ENCODE measurements around the gene ITGBL1. TPM values are rescaled to one million over a fixed set of nuclear protein-coding genes. Genes with fewer than 3 reads are reported as not detected.

ITGBL1 gene
- total and polyA plus RNA-seq, 2 of the 13 experiments (the other 11 are each of a cell fraction or from before 2014, with no cell fraction given) = 0.02 TPM; not detected in 1

DNA sequence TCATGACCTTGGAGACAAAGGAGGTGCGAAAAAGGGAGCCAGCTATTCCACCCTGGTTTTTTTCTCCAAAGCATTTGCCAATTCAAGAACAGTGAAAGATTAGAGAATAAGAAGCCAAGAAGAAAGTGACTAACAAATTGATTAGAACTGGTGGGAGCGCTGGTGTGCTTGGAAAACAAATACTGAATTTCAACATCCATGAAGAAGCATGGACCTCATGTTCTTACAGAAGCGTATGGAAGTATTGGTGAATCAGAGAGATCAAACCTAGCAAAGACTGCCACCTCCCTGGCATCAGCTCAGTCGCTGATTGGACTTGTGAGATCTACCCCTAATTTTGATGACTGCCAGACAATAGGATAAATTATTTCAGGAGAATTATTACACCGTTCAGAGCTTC is 195.3 kb downstream of the ITGBL1 start:
- Histone ChIP-seq H4K20me1 (ENCODE audit: insufficient read depth, low read length) (no peaks in the 10 kb centered on the region), H3K79me2 (ENCODE audit: insufficient read depth, low read length) (no peaks in the 10 kb centered on the region), H2AFZ (ENCODE audit: low read length) (no peak overlapping the region), H3K9me3 (ENCODE audit: low read length) (0 out of 2 replicates have a peak, but pooled peaks cover 4% of the 10 kb centered on the region), H3K4me1 (ENCODE audit: insufficient read depth, low read length) (no peaks in the 10 kb centered on the region), H3K27ac (ENCODE audit: extremely low read length, insufficient read depth, low read length) (no peak overlapping the region), H3K27me3 (ENCODE audit: control insufficient read depth in 1 of 2, insufficient read depth in 2 of 2, low read length in 2 of 2) (no peaks in the 10 kb centered on the region), H3K4me2 (ENCODE audit: low read depth, low read length) (no peak overlapping the region), H3K9ac (ENCODE audit: insufficient read depth, low read depth, low read length) (no peak overlapping the region), H3K4me3 (replicated peaks in 1 of 3; ENCODE audit: insufficient read depth in 1 of 3, low read depth in 2 of 3, low read length in 3 of 3) (no peak overlapping the region), H3K36me3 (replicated peaks in 1 of 2; ENCODE audit: control insufficient read depth in 1 of 2, insufficient read depth in 2 of 2, low read length in 2 of 2) (no peaks in the 10 kb centered on the region)
- intact Hi-C loops (cut with micrococcal nuclease; ENCODE audit: unreplicated experiment) = no loop called here
- ChIA-PET POLR2A (no interaction called here), CTCF (ENCODE audit: low intra/inter-chr PET ratio, low total read pairs) (no interaction called here)
- BruUV-seq (replicated peaks) = no TSS peak
- in situ Hi-C loops (cut with HindIII; ENCODE audit: extremely low pct_ligation_motif_present, low pct_unique_long_range_greater_than_20kb) = no loop called here
- ATAC-seq = no peak
- 12% methylated on average over 5 of the region's 5 CpGs for WGBS (ENCODE audit: low lambda C conversion rate)
- no peak for DNase-seq (ENCODE audit: low spot score)
- TF ChIP-seq, protein P1, sequence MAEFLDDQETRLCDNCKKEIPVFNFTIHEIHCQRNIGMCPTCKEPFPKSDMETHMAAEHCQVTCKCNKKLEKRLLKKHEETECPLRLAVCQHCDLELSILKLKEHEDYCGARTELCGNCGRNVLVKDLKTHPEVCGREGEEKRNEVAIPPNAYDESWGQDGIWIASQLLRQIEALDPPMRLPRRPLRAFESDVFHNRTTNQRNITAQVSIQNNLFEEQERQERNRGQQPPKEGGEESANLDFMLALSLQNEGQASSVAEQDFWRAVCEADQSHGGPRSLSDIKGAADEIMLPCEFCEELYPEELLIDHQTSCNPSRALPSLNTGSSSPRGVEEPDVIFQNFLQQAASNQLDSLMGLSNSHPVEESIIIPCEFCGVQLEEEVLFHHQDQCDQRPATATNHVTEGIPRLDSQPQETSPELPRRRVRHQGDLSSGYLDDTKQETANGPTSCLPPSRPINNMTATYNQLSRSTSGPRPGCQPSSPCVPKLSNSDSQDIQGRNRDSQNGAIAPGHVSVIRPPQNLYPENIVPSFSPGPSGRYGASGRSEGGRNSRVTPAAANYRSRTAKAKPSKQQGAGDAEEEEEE (CRISPR knock-in tag; IDR thresholded peaks at IDR 0.05; ENCODE audit: borderline replicate concordance) = no peak
- TF ChIP-seq ZC3H4 (CRISPR knock-in tag; IDR thresholded peaks at IDR 0.05; ENCODE audit: borderline replicate concordance) (no peak), YY1 (IDR thresholded peaks at IDR 0.05; ENCODE audit: insufficient read depth, insufficient replicate concordance, low read depth, low read length) (no peak), CC2D1A (CRISPR knock-in tag; IDR thresholded peaks at IDR 0.05) (no peak), ZNF577 (CRISPR knock-in tag; IDR thresholded peaks at IDR 0.05; ENCODE audit: borderline replicate concordance, low read depth) (no peak), DMAP1 (CRISPR knock-in tag; IDR thresholded peaks at IDR 0.05) (no peak)
- TF ChIP-seq, protein P2, sequence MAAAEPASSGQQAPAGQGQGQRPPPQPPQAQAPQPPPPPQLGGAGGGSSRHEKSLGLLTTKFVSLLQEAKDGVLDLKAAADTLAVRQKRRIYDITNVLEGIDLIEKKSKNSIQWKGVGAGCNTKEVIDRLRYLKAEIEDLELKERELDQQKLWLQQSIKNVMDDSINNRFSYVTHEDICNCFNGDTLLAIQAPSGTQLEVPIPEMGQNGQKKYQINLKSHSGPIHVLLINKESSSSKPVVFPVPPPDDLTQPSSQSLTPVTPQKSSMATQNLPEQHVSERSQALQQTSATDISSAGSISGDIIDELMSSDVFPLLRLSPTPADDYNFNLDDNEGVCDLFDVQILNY (CRISPR knock-in tag; conservative IDR thresholded peaks at IDR 0.05) = no peak
- TF ChIP-seq, protein P3, sequence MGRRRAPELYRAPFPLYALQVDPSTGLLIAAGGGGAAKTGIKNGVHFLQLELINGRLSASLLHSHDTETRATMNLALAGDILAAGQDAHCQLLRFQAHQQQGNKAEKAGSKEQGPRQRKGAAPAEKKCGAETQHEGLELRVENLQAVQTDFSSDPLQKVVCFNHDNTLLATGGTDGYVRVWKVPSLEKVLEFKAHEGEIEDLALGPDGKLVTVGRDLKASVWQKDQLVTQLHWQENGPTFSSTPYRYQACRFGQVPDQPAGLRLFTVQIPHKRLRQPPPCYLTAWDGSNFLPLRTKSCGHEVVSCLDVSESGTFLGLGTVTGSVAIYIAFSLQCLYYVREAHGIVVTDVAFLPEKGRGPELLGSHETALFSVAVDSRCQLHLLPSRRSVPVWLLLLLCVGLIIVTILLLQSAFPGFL (CRISPR knock-in tag; IDR thresholded peaks at IDR 0.05) = no peak
- TF ChIP-seq, protein P4, sequence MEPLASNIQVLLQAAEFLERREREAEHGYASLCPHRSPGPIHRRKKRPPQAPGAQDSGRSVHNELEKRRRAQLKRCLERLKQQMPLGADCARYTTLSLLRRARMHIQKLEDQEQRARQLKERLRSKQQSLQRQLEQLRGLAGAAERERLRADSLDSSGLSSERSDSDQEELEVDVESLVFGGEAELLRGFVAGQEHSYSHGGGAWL (CRISPR knock-in tag; IDR thresholded peaks at IDR 0.05) = no peak
- TF ChIP-seq, protein P5, sequence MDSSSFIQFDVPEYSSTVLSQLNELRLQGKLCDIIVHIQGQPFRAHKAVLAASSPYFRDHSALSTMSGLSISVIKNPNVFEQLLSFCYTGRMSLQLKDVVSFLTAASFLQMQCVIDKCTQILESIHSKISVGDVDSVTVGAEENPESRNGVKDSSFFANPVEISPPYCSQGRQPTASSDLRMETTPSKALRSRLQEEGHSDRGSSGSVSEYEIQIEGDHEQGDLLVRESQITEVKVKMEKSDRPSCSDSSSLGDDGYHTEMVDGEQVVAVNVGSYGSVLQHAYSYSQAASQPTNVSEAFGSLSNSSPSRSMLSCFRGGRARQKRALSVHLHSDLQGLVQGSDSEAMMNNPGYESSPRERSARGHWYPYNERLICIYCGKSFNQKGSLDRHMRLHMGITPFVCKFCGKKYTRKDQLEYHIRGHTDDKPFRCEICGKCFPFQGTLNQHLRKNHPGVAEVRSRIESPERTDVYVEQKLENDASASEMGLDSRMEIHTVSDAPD (CRISPR knock-in tag; IDR thresholded peaks at IDR 0.05) = no peak
- FAIRE-seq = no peak

Data from HepG2 (cell line).